ENCODE data around the gene RAET1E.

The RAET1E gene

GRCh38 chr6:149884617-149885016, 13.3 kb downstream of the RAET1E start:
- CTCF ChIA-PET: interaction anchor here (1.4 to 1.5 kb wide), 2 partner anchors 16 to 23 kb away, joined by 3 to 4 read pairs; no protein-coding TSS in a partner anchor
- 94% methylated on average over 6 of the region's 7 CpGs for WGBS (ENCODE audit: insufficient coverage)

DNA sequence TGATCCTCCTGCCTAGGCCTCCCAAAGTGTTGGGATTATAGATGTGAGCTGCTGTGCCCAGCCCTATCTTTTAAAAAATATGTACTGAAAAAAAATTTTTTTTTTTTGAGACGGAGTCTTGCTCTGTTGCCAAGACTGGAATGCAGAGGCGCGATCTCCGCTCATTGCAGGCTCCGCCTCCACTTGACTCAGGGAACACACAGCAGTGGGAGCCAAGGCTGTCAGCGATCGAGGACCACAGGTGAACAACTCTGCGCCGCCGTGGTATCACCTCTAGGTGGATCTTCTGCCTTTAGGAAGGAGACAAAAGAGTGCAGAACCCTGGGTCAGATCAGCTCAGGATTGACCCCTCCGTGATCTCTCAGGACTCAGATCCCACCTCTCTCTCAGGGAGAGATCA, 13.7 kb downstream of the RAET1E start:
- peaks cover 0 to 23% (median 5%) of the 10 kb centered on the region in 5 experiments for H3K27me3 ChIP-seq (replicated peaks in 2 of 5; ENCODE audit: control insufficient read depth in 4 of 5, insufficient read depth in 5 of 5, low read length in 4 of 5)
- CTCF ChIA-PET: interaction anchor here (0.6 kb wide), 1 partner anchor 48 kb away, joined by 3 read pairs; no protein-coding TSS in a partner anchor
- no peak overlapping the region for H3K27ac ChIP-seq (ENCODE audit: insufficient read depth in 1 of 2, low read depth in 1 of 2, low read length in 2 of 2, poor library complexity in 1 of 2, severe bottlenecking in 2 of 2)
- no peak overlapping the region for H3K4me3 ChIP-seq (ENCODE audit: control insufficient read depth in 1 of 7, extremely low read depth in 1 of 7, insufficient read depth in 4 of 7, low read depth in 2 of 7, low read length in 6 of 7)
- no peak for DNase-seq
- H3K4me1 ChIP-seq (ENCODE audit: control extremely low read depth in 1 of 4, control insufficient read depth in 4 of 4, insufficient read depth in 4 of 4, low read length in 3 of 4): no peaks in the 10 kb centered on the region
- H3K36me3 ChIP-seq (ENCODE audit: control insufficient read depth in 4 of 4, insufficient read depth in 4 of 4, low read length in 3 of 4): no peaks in the 10 kb centered on the region
- 79% methylated on average over 11 of the region's 11 CpGs for WGBS (ENCODE audit: insufficient coverage)
- POLR2A ChIA-PET: no interaction called here
- no peaks in the 10 kb centered on the region for H3K9me3 ChIP-seq (ENCODE audit: control extremely low read depth in 1 of 5, control insufficient read depth in 4 of 5, insufficient read depth in 2 of 5, low read depth in 1 of 5, low read length in 4 of 5)

More at GRCh38 chr6:149884617-149885016, 13.3 kb downstream of the RAET1E start:
- H3K27me3 ChIP-seq (replicated peaks in 2 of 5; ENCODE audit: control insufficient read depth in 4 of 5, insufficient read depth in 5 of 5, low read length in 4 of 5): peaks cover 0 to 23% (median 5%) of the 10 kb centered on the region in 5 experiments
- no peaks in the 10 kb centered on the region for H3K4me1 ChIP-seq (ENCODE audit: control extremely low read depth in 1 of 4, control insufficient read depth in 4 of 4, insufficient read depth in 4 of 4, low read length in 3 of 4)
- no peak overlapping the region for H3K4me3 ChIP-seq (ENCODE audit: control insufficient read depth in 1 of 7, extremely low read depth in 1 of 7, insufficient read depth in 4 of 7, low read depth in 2 of 7, low read length in 6 of 7)
- POLR2A ChIA-PET: no interaction called here
- DNase-seq: no peak
- H3K27ac ChIP-seq (ENCODE audit: insufficient read depth in 1 of 2, low read depth in 1 of 2, low read length in 2 of 2, poor library complexity in 1 of 2, severe bottlenecking in 2 of 2): no peak overlapping the region
- H3K9me3 ChIP-seq (ENCODE audit: control extremely low read depth in 1 of 5, control insufficient read depth in 4 of 5, insufficient read depth in 2 of 5, low read depth in 1 of 5, low read length in 4 of 5): no peaks in the 10 kb centered on the region
- no peaks in the 10 kb centered on the region for H3K36me3 ChIP-seq (ENCODE audit: control insufficient read depth in 4 of 4, insufficient read depth in 4 of 4, low read length in 3 of 4)

DNA sequence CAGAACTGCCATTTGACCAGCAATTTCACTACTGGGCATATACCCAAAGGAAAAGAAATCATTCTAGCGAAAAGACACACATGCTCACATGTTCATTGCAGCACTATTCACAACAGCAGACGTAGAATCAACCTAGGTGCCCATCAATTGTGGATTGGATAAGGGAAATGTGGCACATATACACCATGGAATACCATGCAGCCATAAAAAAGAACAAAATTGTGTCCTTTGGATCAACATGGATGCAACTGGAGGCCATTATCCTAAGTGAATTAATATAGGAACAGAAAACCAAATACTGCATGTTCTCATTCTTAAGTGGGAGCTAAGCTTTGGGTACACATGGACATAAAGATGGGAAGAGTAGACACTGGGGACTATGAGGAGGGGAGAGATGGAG, 16.1 kb downstream of the RAET1E start:
- H3K9me3 ChIP-seq (ENCODE audit: control extremely low read depth in 1 of 5, control insufficient read depth in 4 of 5, insufficient read depth in 2 of 5, low read depth in 1 of 5, low read length in 4 of 5): no peaks in the 10 kb centered on the region
- no peaks in the 10 kb centered on the region for H3K4me1 ChIP-seq (ENCODE audit: control extremely low read depth in 1 of 4, control insufficient read depth in 4 of 4, insufficient read depth in 4 of 4, low read length in 3 of 4)
- no peak overlapping the region for H3K27ac ChIP-seq (ENCODE audit: insufficient read depth in 1 of 2, low read depth in 1 of 2, low read length in 2 of 2, poor library complexity in 1 of 2, severe bottlenecking in 2 of 2)
- DNase-seq: no peak
- peaks cover 0 to 28% (median 8%) of the 10 kb centered on the region in 5 experiments for H3K27me3 ChIP-seq (replicated peaks in 2 of 5; ENCODE audit: control insufficient read depth in 4 of 5, insufficient read depth in 5 of 5, low read length in 4 of 5)
- no CpG with 5 or more reads among the region's 2 CpGs for WGBS (ENCODE audit: insufficient coverage)
- H3K4me3 ChIP-seq (ENCODE audit: control insufficient read depth in 1 of 7, extremely low read depth in 1 of 7, insufficient read depth in 4 of 7, low read depth in 2 of 7, low read length in 6 of 7): no peak overlapping the region
- ChIA-PET POLR2A (no interaction called here), CTCF (interaction anchor here (0.8 to 1.2 kb wide), 2 partner anchors 10 to 51 kb away, joined by 3 read pairs; no protein-coding TSS in a partner anchor)
- H3K36me3 ChIP-seq (ENCODE audit: control insufficient read depth in 4 of 4, insufficient read depth in 4 of 4, low read length in 3 of 4): no peaks in the 10 kb centered on the region

DNA sequence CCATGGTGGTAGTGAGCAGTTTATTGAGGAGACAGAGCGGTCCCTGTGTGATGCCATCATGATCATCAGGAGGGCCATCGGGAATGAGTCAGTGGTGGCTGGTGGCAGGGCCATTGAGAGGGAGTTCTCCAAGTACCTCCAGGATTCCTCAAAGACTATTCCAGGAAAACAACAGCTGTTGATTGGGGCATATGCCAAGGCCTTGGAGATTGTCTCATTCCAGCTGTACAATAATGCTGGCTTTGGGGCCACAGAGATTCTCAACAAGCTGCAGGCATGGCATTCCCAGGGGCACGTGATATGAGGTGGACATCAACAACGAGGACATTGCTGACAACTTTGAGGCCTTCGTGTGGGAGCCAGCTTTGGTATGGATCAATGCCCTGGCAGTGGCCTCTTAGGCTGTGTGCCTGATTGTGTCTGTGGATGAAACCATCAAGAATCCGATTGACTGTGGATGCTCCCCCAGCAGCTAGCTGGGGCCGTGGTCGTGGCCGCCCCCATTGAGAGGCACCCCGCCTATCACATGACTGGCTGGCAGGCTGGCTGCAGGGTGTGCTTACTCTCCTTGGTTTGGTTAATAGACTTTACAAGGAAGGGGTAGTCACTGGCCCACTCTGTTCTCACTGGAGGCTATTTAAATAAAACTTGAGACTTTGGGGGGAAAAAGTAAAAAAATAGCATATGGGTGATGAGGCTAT, 16.7 kb downstream of the RAET1E start:
- Histone ChIP-seq H3K9me3 (ENCODE audit: control extremely low read depth in 1 of 5, control insufficient read depth in 4 of 5, insufficient read depth in 2 of 5, low read depth in 1 of 5, low read length in 4 of 5) (no peaks in the 10 kb centered on the region), H3K27me3 (replicated peaks in 2 of 5; ENCODE audit: control insufficient read depth in 4 of 5, insufficient read depth in 5 of 5, low read length in 4 of 5) (peaks cover 0 to 29% (median 10%) of the 10 kb centered on the region in 5 experiments), H3K27ac (ENCODE audit: insufficient read depth in 1 of 2, low read depth in 1 of 2, low read length in 2 of 2, poor library complexity in 1 of 2, severe bottlenecking in 2 of 2) (no peak overlapping the region), H3K4me3 (ENCODE audit: control insufficient read depth in 1 of 7, extremely low read depth in 1 of 7, insufficient read depth in 4 of 7, low read depth in 2 of 7, low read length in 6 of 7) (no peak overlapping the region), H3K36me3 (ENCODE audit: control insufficient read depth in 4 of 4, insufficient read depth in 4 of 4, low read length in 3 of 4) (no peaks in the 10 kb centered on the region), H3K4me1 (ENCODE audit: control extremely low read depth in 1 of 4, control insufficient read depth in 4 of 4, insufficient read depth in 4 of 4, low read length in 3 of 4) (no peaks in the 10 kb centered on the region)
- ChIA-PET CTCF (interaction anchor here (1.0 to 1.7 kb wide), 3 partner anchors 11 to 45 kb away, joined by 3 to 4 read pairs (median 4); no protein-coding TSS in a partner anchor), POLR2A (no interaction called here)
- WGBS (ENCODE audit: insufficient coverage): 94% methylated on average over 7 of the region's 10 CpGs
- no peak for DNase-seq

GRCh38 chr6:149877659-149878058, 20.3 kb downstream of the RAET1E start:
- POLR2A ChIA-PET: no interaction called here

GRCh38 chr6:149876241-149876933, 21.5 kb downstream of the RAET1E start:
- Histone ChIP-seq H3K4me3 (ENCODE audit: control insufficient read depth in 1 of 7, extremely low read depth in 1 of 7, insufficient read depth in 4 of 7, low read depth in 2 of 7, low read length in 6 of 7) (no peak overlapping the region), H3K27me3 (replicated peaks in 2 of 5; ENCODE audit: control insufficient read depth in 4 of 5, insufficient read depth in 5 of 5, low read length in 4 of 5) (peaks cover 0 to 17% (median 7%) of the 10 kb centered on the region in 5 experiments), H3K27ac (ENCODE audit: insufficient read depth in 1 of 2, low read depth in 1 of 2, low read length in 2 of 2, poor library complexity in 1 of 2, severe bottlenecking in 2 of 2) (no peak overlapping the region), H3K4me1 (ENCODE audit: control extremely low read depth in 1 of 4, control insufficient read depth in 4 of 4, insufficient read depth in 4 of 4, low read length in 3 of 4) (no peaks in the 10 kb centered on the region), H3K36me3 (ENCODE audit: control insufficient read depth in 4 of 4, insufficient read depth in 4 of 4, low read length in 3 of 4) (no peaks in the 10 kb centered on the region), H3K9me3 (ENCODE audit: control extremely low read depth in 1 of 5, control insufficient read depth in 4 of 5, insufficient read depth in 2 of 5, low read depth in 1 of 5, low read length in 4 of 5) (peaks cover 0 to 4% (median 0%) of the 10 kb centered on the region in 5 experiments)
- POLR2A ChIA-PET: no interaction called here
- CTCF ChIA-PET: interaction anchor here (0.9 kb wide), 1 partner anchor 8 kb away, joined by 4 read pairs; no protein-coding TSS in a partner anchor
- DNase-seq: no peak
- WGBS (ENCODE audit: insufficient coverage): no CpG with 5 or more reads among the region's 3 CpGs

More at GRCh38 chr6:149877659-149878058, 20.3 kb downstream of the RAET1E start:
- Histone ChIP-seq H3K4me3 (ENCODE audit: control insufficient read depth in 1 of 7, extremely low read depth in 1 of 7, insufficient read depth in 4 of 7, low read depth in 2 of 7, low read length in 6 of 7) (no peak overlapping the region), H3K4me1 (ENCODE audit: control extremely low read depth in 1 of 4, control insufficient read depth in 4 of 4, insufficient read depth in 4 of 4, low read length in 3 of 4) (no peaks in the 10 kb centered on the region), H3K9me3 (ENCODE audit: control extremely low read depth in 1 of 5, control insufficient read depth in 4 of 5, insufficient read depth in 2 of 5, low read depth in 1 of 5, low read length in 4 of 5) (no peaks in the 10 kb centered on the region), H3K27ac (ENCODE audit: insufficient read depth in 1 of 2, low read depth in 1 of 2, low read length in 2 of 2, poor library complexity in 1 of 2, severe bottlenecking in 2 of 2) (no peak overlapping the region), H3K27me3 (replicated peaks in 2 of 5; ENCODE audit: control insufficient read depth in 4 of 5, insufficient read depth in 5 of 5, low read length in 4 of 5) (peaks cover 0 to 18% (median 7%) of the 10 kb centered on the region in 5 experiments), H3K36me3 (ENCODE audit: control insufficient read depth in 4 of 4, insufficient read depth in 4 of 4, low read length in 3 of 4) (no peaks in the 10 kb centered on the region)
- 100% methylated on average over 1 of the region's 1 CpG for WGBS (ENCODE audit: insufficient coverage)
- no peak for DNase-seq
- CTCF ChIA-PET: interaction anchor here (0.7 to 0.9 kb wide), 2 partner anchors 9 to 44 kb away, joined by 3 to 4 read pairs; no protein-coding TSS in a partner anchor

All from common myeloid progenitor, CD34-positive (primary cell).